GM10248 (cell line): ENCODE data around the gene BLMH.
A peak's percentile ranks its signal among the peaks of the same experiment; 100 is the strongest.

Experiments
- CTCF ChIA-PET: fragments of 300-600 bp; sonication (Branson Sonifier 250); formaldehyde crosslinking; extraction: SDS; loops from one replicate; lab custom pipeline; 2021; ENCODE audit warnings: antibody characterized with exemption; lab: Yijun Ruan, JAX
- POLR2A ChIA-PET: fragments of 350-650 bp; sonication (Branson Sonifier 250); formaldehyde crosslinking; extraction: SDS; loops from one replicate; lab custom pipeline; 2020; ENCODE audit warnings: antibody characterized with exemption; lab: Yijun Ruan, JAX
- DNase-seq: peaks from one replicate; pipeline ENCODE4 v3.0.0; 2012; ENCODE audit errors: extremely low spot score
- TF ChIP-seq, protein P1 (sequence below): IDR thresholded peaks from 2 replicates; pipeline ENCODE4 v1.5.1; 2012; ENCODE audit warnings: mild to moderate bottlenecking, low read depth; ENCODE audit errors: extremely low read depth, missing control alignments, control extremely low read depth

The BLMH gene, protein sequence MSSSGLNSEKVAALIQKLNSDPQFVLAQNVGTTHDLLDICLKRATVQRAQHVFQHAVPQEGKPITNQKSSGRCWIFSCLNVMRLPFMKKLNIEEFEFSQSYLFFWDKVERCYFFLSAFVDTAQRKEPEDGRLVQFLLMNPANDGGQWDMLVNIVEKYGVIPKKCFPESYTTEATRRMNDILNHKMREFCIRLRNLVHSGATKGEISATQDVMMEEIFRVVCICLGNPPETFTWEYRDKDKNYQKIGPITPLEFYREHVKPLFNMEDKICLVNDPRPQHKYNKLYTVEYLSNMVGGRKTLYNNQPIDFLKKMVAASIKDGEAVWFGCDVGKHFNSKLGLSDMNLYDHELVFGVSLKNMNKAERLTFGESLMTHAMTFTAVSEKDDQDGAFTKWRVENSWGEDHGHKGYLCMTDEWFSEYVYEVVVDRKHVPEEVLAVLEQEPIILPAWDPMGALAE

DNA sequence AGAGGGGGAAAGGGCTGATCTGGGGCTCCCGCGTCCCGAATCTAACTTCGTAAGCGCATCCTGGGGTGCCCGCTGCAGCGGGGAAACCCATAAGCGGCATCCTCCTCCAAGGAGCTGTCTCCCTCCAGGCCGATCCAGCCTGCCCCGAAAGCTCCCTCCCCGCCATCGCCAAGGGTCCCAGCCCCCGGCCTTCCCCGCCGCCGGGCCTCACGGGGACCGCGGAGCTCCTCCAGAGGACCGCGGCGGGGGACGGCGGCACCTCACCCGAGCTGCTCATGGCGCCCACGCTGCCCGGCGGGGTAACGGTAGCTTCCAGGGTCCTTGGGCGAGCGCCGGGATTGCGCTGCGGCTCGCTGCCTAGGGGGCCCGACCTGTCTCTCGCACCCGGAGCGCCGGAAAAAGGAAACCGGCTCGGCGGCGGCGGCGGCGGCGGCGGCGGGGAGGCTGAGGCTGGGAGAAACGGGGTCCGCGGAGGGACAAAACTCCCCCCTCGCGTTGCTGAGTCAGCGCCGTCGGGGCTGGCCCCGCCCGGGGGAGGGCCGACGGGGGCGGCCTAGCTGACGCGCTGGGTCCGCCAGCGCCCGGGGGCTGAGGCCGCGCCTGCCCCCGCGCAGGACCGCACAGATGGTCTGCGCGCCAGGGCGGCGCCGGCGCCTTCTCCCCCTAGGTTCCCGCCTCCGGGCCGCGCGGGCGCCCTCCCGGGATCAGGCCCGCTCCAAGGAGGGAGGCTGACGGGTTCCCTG, at the start of gene BLMH:
BLMH (minus strand) TSS at position 402 of the 743 bp plus-strand sequence; CDS start at position 277, 125 bp downstream.
- TF ChIP-seq, protein P1, sequence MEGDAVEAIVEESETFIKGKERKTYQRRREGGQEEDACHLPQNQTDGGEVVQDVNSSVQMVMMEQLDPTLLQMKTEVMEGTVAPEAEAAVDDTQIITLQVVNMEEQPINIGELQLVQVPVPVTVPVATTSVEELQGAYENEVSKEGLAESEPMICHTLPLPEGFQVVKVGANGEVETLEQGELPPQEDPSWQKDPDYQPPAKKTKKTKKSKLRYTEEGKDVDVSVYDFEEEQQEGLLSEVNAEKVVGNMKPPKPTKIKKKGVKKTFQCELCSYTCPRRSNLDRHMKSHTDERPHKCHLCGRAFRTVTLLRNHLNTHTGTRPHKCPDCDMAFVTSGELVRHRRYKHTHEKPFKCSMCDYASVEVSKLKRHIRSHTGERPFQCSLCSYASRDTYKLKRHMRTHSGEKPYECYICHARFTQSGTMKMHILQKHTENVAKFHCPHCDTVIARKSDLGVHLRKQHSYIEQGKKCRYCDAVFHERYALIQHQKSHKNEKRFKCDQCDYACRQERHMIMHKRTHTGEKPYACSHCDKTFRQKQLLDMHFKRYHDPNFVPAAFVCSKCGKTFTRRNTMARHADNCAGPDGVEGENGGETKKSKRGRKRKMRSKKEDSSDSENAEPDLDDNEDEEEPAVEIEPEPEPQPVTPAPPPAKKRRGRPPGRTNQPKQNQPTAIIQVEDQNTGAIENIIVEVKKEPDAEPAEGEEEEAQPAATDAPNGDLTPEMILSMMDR, result no peak
- ChIA-PET POLR2A (interaction anchor here (0.6 kb wide), 2 partner anchors 166 to 1598 kb away, joined by 3 read pairs; no protein-coding TSS in a partner anchor), CTCF (interaction anchor here (0.9 to 2.0 kb wide), 14 partner anchors 10 to 187 kb away, joined by 3 to 10 read pairs (median 4); no protein-coding TSS in a partner anchor)
- DNase-seq, result peak; percentile 95

DNA sequence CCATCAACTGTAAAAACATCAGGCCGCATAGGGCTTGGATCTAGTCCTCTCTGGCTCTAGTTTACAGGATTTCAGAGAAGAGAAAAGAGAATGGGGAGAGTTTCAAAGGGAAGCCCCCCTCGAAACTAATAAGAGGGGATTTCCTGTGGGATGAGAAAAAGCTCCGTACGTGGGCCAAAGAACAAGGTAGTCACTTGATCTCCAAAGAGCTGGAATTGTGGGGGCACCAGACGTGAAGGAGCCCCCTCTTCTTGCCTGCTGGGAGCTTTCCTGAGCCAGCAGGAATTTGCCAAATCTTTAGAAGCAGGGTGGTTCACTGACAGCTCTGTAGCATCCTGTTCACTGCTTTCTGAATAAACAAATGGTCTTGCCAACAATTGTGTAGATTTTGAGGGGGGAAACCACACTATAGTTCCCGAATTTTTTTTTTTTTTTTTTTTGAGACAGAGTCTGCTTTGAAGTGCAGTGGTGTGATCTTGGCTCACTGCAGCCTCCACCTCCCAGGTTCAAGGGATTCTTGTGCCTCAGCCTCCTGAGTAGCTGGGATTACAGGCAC, 49.1 kb upstream of the BLMH start:
- TF ChIP-seq, protein P1, result no peak
- CTCF ChIA-PET, result interaction anchor here (0.8 to 10.2 kb wide), 27 partner anchors 8 to 486 kb away, joined by 3 to 158 read pairs (median 5); partner anchors contain the start of genes BLMH, CRLF3, GOSR1 and SSH2
- POLR2A ChIA-PET, result no interaction called here
- DNase-seq, result no peak

DNA sequence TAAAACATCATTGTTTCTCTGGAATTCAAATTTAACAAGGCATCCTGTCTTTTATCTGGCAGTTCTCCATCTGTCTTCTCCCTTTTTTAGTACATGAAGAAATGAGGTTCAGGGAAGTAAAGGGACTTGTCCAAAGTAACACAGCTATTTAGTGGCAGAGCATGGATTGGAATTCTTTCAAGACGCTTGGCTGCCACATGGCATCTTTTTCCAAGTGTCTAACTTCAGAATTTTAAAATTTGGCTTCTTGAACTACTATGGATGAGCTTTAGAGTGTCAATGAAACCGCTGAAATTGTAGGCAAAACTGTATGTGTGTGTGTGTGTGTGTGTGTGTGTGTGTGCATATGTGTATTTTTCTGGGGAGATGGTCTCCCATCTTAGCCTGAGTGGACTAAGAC, 47.3 kb upstream of the BLMH start:
- ChIA-PET CTCF (interaction anchor here (1.1 to 10.2 kb wide), 16 partner anchors 10 to 409 kb away, joined by 3 to 158 read pairs (median 6); partner anchors contain the start of gene SSH2), POLR2A (interaction anchor here (0.6 kb wide), 1 partner anchor 245 kb away, joined by 3 read pairs; no protein-coding TSS in a partner anchor)
- no peak for DNase-seq
- TF ChIP-seq, protein P1, result no peak

DNA sequence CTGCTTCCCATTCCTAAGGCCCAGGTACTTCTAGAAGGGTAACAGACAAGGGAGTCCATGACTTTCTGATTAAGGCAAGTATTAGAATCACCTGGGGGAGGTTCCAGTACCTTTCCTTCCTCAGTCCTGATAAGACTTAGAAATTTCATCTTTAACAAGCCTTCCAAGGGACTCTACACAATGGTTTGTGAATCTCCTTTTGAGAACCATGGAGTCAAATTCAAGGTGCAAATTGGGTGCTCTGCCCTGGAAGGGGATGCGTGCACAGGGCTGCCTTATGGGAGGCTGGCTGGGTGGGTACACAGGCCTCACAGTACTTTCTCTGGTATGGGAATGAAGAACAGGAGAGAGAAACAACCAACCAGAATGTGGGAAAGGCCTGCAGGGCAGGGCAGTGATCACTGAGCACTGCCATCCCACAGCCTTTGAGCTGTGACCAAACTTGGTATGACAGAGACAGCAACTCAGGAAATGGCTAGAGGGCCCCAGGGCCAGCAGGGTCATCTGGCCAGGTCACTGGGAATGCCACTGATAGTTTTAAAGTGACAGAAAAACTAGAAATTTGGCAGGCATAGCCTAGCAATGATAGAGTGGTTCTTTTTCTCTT, 45.8 kb upstream of the BLMH start:
- TF ChIP-seq, protein P1, result no peak
- POLR2A ChIA-PET, result no interaction called here
- CTCF ChIA-PET, result interaction anchor here (0.9 to 10.2 kb wide), 18 partner anchors 8 to 244 kb away, joined by 3 to 158 read pairs (median 8); no protein-coding TSS in a partner anchor
- DNase-seq, result no peak

DNA sequence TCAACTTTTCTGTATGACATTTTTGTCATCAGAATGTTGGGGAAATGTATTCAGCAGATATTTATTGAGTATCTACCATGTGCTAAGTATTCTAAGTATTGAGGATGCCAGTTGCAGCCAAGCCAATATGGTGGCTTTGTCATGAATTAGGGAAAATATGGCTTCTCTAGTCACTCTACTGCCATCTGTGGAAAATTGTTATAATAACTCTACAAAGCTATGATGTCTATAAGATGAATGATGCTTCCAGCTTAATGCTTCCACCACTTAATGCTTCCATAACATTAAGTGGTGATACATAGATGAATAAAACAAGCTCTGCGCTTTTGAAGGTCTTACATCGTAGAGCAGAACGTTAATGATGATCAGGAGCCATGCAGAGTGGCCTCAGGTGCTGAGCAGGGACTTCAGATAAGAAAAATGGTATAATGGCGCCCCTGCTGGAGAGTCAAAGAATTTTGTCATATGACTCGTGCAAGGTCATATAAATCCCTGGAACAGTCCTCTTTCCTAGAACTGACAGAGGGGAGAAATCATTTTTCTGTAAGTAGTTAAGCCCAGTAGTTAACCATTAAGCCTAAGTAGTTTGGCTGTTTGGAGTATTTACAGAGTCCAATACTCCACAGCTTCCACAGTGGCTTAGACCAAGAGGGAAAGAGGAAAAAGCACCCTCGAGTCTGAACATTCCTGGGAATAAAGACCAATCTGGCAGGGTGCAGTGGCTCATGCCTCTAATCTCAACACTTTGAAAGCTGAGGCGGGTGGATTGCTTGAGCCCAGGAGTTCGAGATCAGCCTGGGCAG, 44.8 kb upstream of the BLMH start:
- TF ChIP-seq, protein P1, result peak; percentile 56
- POLR2A ChIA-PET, result no interaction called here
- DNase-seq, result peak; percentile 33
- CTCF ChIA-PET, result interaction anchor here (0.7 to 10.2 kb wide), 39 partner anchors 9 to 528 kb away, joined by 3 to 158 read pairs (median 4); partner anchors contain the start of genes BLMH and CRLF3
